K562 (cell line): Measurements from ENCODE around the gene PRPF8. TPM values are rescaled to one million over a fixed set of nuclear protein-coding genes. Genes with fewer than 3 reads are reported as not detected.

ENCODE experiments used
- ARID3A ChIP-seq: IDR thresholded peaks from 2 replicates; pipeline ENCODE4 v1.6.1; 2012; ENCODE audit warnings: low read depth, low read length, improper control_type of control experiment, borderline replicate concordance
- BRF1 ChIP-seq: IDR thresholded peaks from 3 replicates; pipeline ENCODE4 v1.6.1; 2011; ENCODE audit warnings: borderline replicate concordance, mild to moderate bottlenecking; ENCODE audit not compliant: insufficient read length; ENCODE audit errors: extremely low read depth
- CBFA2T3 ChIP-seq: fragments of 450-650 bp; IDR thresholded peaks from 2 replicates; pipeline ENCODE4 v1.6.1; 2017
- CTBP1 ChIP-seq: fragments of 450-650 bp; IDR thresholded peaks from 2 replicates; pipeline ENCODE4 v1.6.1; 2016; ENCODE audit warnings: borderline replicate concordance
- DPF2 ChIP-seq: fragments of 450-650 bp; IDR thresholded peaks from 2 replicates; pipeline ENCODE4 v1.6.1; 2016
- FOXK2 ChIP-seq, 2 experiments: fragments of 450-650 bp; IDR thresholded peaks in 1 of 2; conservative IDR thresholded peaks in 1 of 2; 2 replicates each; pipeline ENCODE4 v1.6.1; 2016; ENCODE audit warnings: low read depth in 2 of 2, mild to moderate bottlenecking in 1 of 2
- HDGF ChIP-seq: fragments of 450-650 bp; IDR thresholded peaks from 2 replicates; pipeline ENCODE4 v1.6.1; 2016
- KDM1A ChIP-seq, 2 experiments: fragments of 450-650 bp; IDR thresholded peaks; 2 replicates each; pipeline ENCODE4 v1.6.1; 2016; ENCODE audit warnings: mild to moderate bottlenecking in 2 of 2
- KDM5B ChIP-seq: fragments of 200-600 bp; sonication (generic); IDR thresholded peaks from 2 replicates; pipeline ENCODE4 v1.6.1; 2012; ENCODE audit warnings: low read depth, mild to moderate bottlenecking, moderate library complexity, low read length, control low read depth, inconsistent platforms; ENCODE audit not compliant: insufficient replicate concordance
- MAFK ChIP-seq: IDR thresholded peaks from 2 replicates; pipeline ENCODE4 v1.6.1; 2011; ENCODE audit warnings: low read length, improper control_type of control experiment
- MTA2 ChIP-seq: fragments of 450-650 bp; IDR thresholded peaks from 2 replicates; pipeline ENCODE4 v1.6.1; 2016; ENCODE audit warnings: low read depth
- NUFIP1 ChIP-seq: fragments of 450-650 bp; IDR thresholded peaks from 2 replicates; pipeline ENCODE4 v1.6.1; 2018; ENCODE audit not compliant: partially characterized antibody
- POLR2A ChIP-seq: fragments of 450-650 bp; conservative IDR thresholded peaks from 2 replicates; pipeline ENCODE4 v1.6.1; 2016
- RBM25 ChIP-seq: fragments of 200-400 bp; formaldehyde crosslinking; IDR thresholded peaks from 2 replicates; pipeline ENCODE4 v1.6.1; 2018; ENCODE audit warnings: low read length, low read depth, moderate library complexity; ENCODE audit not compliant: severe bottlenecking
- RCOR1 ChIP-seq, 2 experiments: IDR thresholded peaks; 2 replicates each; pipeline ENCODE4 v1.6.1; 2012; ENCODE audit warnings: low read depth in 2 of 2, low read length in 2 of 2, borderline replicate concordance in 1 of 2, improper control_type of control experiment in 1 of 2
- RFX5 ChIP-seq: IDR thresholded peaks from 2 replicates; pipeline ENCODE4 v1.6.1; 2011; ENCODE audit warnings: low read depth, mild to moderate bottlenecking, improper control_type of control experiment, low read length
- SAFB2 ChIP-seq: fragments of 200-400 bp; formaldehyde crosslinking; IDR thresholded peaks from 2 replicates; pipeline ENCODE4 v1.6.1; 2018; ENCODE audit warnings: borderline replicate concordance, low read length, low read depth, moderate library complexity; ENCODE audit not compliant: severe bottlenecking
- SLC30A9 ChIP-seq: fragments of 250-450 bp; sonication (Bioruptor Pico); IDR thresholded peaks from 2 replicates; pipeline ENCODE4 v1.8.0; 2022; ENCODE audit warnings: mild to moderate bottlenecking, moderate library complexity
- SMARCB1 ChIP-seq: IDR thresholded peaks from 2 replicates; pipeline ENCODE4 v1.6.1; 2011; ENCODE audit warnings: improper control_type of control experiment, low read depth; ENCODE audit not compliant: insufficient read length
- SRSF7 ChIP-seq: fragments of 200-400 bp; formaldehyde crosslinking; optimal IDR thresholded peaks from 2 replicates; pipeline ENCODE3; 2017; ENCODE audit warnings: mild to moderate bottlenecking, low read depth, low read length
- THRB ChIP-seq: fragments of 450-650 bp; formaldehyde crosslinking; conservative IDR thresholded peaks from 2 replicates; pipeline ENCODE4 v1.4.0; 2022; ENCODE audit warnings: mild to moderate bottlenecking, missing genetic modification characterization
- ZNF121 ChIP-seq: sonication (generic); formaldehyde crosslinking; conservative IDR thresholded peaks from 2 replicates; pipeline ENCODE4 v1.8.0; 2022; ENCODE audit warnings: missing genetic modification reagents
- ZNF444 ChIP-seq: fragments of 250-450 bp; sonication (Bioruptor Pico); IDR thresholded peaks from 2 replicates; pipeline ENCODE4 v1.4.0; 2020; ENCODE audit warnings: mild to moderate bottlenecking, moderate library complexity
- polyA plus RNA-seq, 8 experiments: library from polyadenylated mRNA; depleted of rRNA in 4 of 8; stranded (reverse) in 5 of 8; unstranded in 3 of 8; fragments of >200 nt; fragmentation: Nextera tagmentation in 2 of 8; fragmentation: Illumina TruSeq in 1 of 8; extraction: Ambion mirVana in 2 of 8; extraction: Trizol in 1 of 8; gene quantifications; 2 replicates each; pipeline versions ENCODE4 v1.2.1 to v1.2.3, GENCODE V29; 2011 to 2014; ENCODE audit warnings: inconsistent platforms in 1 of 8, missing spikeins in 1 of 8
- total RNA-seq, 7 experiments: library from RNA; depleted of rRNA in 6 of 7; stranded (reverse); fragments of >200 nt in 6 of 7; fragmentation: Illumina TruSeq in 2 of 7; extraction: Trizol in 2 of 7; gene quantifications; 2 replicates each; pipeline versions ENCODE4 v1.2.1 to v1.2.3, GENCODE V29; 2011 to 2021; ENCODE audit warnings: low replicate concordance in 1 of 7
- TF ChIP-seq, protein P1 (sequence below), 2 experiments: fragments of 150-350 bp in 1 of 2; IDR thresholded peaks; 2 replicates each; pipeline ENCODE4 v1.6.1; 2012 to 2016; ENCODE audit warnings: low read depth in 2 of 2, low read length in 2 of 2, mild to moderate bottlenecking in 1 of 2, moderate library complexity in 1 of 2

The PRPF8 gene
- total and polyA plus RNA-seq, 9 of the 15 experiments (the other 6 are each of a cell fraction or from before 2014, with no cell fraction given): 64.3 to 294 (median 85.9) TPM

- TF ChIP-seq FOXK2 (conservative IDR thresholded peaks at IDR 0.05 in 1 of 2, IDR thresholded peaks at IDR 0.05 in 1 of 2; ENCODE audit: low read depth in 2 of 2) (no peak), ZNF121 (CRISPR knock-in tag) (no peak), CBFA2T3 (no peak), ZNF444 (CRISPR knock-in tag) (no peak), RCOR1 (IDR thresholded peaks at IDR 0.05; ENCODE audit: borderline replicate concordance in 1 of 2, low read depth in 2 of 2, low read length in 2 of 2) (no peak), POLR2A (no peak; the same call in 1 of the 2 replicates), THRB (no peak), MTA2 (no peak), RFX5 (no peak), KDM5B (no peak), SRSF7 (no peak), NUFIP1 (no peak), RBM25 (no peak), CTBP1 (peak; percentile 47; the same call in 1 of the 2 replicates), ARID3A (no peak), DPF2 (peak; percentile 29; the same call in 1 of the 2 replicates), SAFB2 (no peak), SMARCB1 (no peak), SLC30A9 (no peak), HDGF (no peak), MAFK (no peak), KDM1A (IDR thresholded peaks at IDR 0.05) (no peak), BRF1 (no peak)
- TF ChIP-seq, protein P1, sequence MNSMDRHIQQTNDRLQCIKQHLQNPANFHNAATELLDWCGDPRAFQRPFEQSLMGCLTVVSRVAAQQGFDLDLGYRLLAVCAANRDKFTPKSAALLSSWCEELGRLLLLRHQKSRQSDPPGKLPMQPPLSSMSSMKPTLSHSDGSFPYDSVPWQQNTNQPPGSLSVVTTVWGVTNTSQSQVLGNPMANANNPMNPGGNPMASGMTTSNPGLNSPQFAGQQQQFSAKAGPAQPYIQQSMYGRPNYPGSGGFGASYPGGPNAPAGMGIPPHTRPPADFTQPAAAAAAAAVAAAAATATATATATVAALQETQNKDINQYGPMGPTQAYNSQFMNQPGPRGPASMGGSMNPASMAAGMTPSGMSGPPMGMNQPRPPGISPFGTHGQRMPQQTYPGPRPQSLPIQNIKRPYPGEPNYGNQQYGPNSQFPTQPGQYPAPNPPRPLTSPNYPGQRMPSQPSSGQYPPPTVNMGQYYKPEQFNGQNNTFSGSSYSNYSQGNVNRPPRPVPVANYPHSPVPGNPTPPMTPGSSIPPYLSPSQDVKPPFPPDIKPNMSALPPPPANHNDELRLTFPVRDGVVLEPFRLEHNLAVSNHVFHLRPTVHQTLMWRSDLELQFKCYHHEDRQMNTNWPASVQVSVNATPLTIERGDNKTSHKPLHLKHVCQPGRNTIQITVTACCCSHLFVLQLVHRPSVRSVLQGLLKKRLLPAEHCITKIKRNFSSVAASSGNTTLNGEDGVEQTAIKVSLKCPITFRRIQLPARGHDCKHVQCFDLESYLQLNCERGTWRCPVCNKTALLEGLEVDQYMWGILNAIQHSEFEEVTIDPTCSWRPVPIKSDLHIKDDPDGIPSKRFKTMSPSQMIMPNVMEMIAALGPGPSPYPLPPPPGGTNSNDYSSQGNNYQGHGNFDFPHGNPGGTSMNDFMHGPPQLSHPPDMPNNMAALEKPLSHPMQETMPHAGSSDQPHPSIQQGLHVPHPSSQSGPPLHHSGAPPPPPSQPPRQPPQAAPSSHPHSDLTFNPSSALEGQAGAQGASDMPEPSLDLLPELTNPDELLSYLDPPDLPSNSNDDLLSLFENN (IDR thresholded peaks at IDR 0.05; ENCODE audit: low read depth in 2 of 2, low read length in 2 of 2): no peak
These were observed 30.5 kb upstream of the PRPF8 start (continued) for GRCh38 chr17:1714980-1715802.
